HL-60 (cell line): ENCODE measurements around the gene CXCR2.
A peak's percentile ranks its signal among the peaks of the same experiment; 100 is the strongest.

ENCODE experiments used
- DNase-seq, 2 experiments: peaks; one replicate each; pipeline ENCODE4 v3.0.0-alpha.2; 2010 to 2020; ENCODE audit warnings: low read depth in 1 of 2, low spot score in 1 of 2
- H3K27ac ChIP-seq: fragments of 250-450 bp; sonication (Bioruptor Pico); replicated peaks from 2 replicates; pipeline ENCODE4 v1.5.1; 2020; ENCODE audit warnings: mild to moderate bottlenecking, moderate library complexity
- H3K27me3 ChIP-seq: fragments of 250-450 bp; sonication (Bioruptor Pico); 2 replicates; pipeline ENCODE4 v1.5.1; 2021; ENCODE audit warnings: mild to moderate bottlenecking, moderate library complexity; ENCODE audit not compliant: insufficient read depth, poor library complexity, severe bottlenecking
- H3K4me3 ChIP-seq: replicated peaks from 2 replicates; pipeline ENCODE4 v1.5.1; 2011; ENCODE audit warnings: mild to moderate bottlenecking, control low read depth, low read length; ENCODE audit not compliant: insufficient read depth
- CTCF ChIP-seq: IDR thresholded peaks from one replicate; pipeline ENCODE4 v1.5.1; 2011; ENCODE audit warnings: low read length, control low read depth, inconsistent platforms; ENCODE audit not compliant: insufficient read depth
- GABPA ChIP-seq: IDR thresholded peaks from 2 replicates; pipeline ENCODE4 v1.6.1; 2012; ENCODE audit warnings: low read depth
- POLR2AphosphoS5 ChIP-seq: IDR thresholded peaks from 2 replicates; pipeline ENCODE4 v1.6.1; 2012; ENCODE audit warnings: low read depth
- SPI1 ChIP-seq: IDR thresholded peaks from 2 replicates; pipeline ENCODE4 v1.6.1; 2012; ENCODE audit warnings: low read depth, mild to moderate bottlenecking, borderline replicate concordance
- TF ChIP-seq, protein P1 (sequence below): IDR thresholded peaks from 2 replicates; pipeline ENCODE4 v1.6.1; 2012; ENCODE audit warnings: low read depth; ENCODE audit not compliant: insufficient replicate concordance

CXCR2 gene

DNA sequence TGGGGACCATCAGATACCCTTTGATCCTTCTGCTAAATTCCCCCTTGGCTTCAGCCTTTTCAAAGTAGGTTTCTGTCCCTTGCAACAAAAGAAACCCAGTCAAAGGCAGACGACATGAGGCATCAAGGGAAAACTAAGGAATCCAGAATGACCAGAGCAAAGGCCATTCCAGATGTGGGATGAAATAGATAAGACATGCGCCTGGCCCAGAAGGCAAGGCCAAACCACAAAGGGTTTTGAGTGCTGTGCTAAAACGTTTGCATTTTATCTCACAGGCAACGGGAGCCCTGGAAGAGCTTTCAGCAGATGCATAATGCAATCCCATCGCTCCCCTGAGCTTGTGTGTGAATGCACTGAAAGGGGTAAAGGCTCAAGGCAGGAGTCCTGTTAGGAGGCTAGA lies 23.3 kb downstream of the CXCR2 start:
- Histone ChIP-seq H3K27me3 (no peaks in the 10 kb centered on the region), H3K4me3 (no peak overlapping the region), H3K27ac (no peak overlapping the region)
- TF ChIP-seq, protein P1, sequence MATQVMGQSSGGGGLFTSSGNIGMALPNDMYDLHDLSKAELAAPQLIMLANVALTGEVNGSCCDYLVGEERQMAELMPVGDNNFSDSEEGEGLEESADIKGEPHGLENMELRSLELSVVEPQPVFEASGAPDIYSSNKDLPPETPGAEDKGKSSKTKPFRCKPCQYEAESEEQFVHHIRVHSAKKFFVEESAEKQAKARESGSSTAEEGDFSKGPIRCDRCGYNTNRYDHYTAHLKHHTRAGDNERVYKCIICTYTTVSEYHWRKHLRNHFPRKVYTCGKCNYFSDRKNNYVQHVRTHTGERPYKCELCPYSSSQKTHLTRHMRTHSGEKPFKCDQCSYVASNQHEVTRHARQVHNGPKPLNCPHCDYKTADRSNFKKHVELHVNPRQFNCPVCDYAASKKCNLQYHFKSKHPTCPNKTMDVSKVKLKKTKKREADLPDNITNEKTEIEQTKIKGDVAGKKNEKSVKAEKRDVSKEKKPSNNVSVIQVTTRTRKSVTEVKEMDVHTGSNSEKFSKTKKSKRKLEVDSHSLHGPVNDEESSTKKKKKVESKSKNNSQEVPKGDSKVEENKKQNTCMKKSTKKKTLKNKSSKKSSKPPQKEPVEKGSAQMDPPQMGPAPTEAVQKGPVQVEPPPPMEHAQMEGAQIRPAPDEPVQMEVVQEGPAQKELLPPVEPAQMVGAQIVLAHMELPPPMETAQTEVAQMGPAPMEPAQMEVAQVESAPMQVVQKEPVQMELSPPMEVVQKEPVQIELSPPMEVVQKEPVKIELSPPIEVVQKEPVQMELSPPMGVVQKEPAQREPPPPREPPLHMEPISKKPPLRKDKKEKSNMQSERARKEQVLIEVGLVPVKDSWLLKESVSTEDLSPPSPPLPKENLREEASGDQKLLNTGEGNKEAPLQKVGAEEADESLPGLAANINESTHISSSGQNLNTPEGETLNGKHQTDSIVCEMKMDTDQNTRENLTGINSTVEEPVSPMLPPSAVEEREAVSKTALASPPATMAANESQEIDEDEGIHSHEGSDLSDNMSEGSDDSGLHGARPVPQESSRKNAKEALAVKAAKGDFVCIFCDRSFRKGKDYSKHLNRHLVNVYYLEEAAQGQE: no peak
- no peak for TF ChIP-seq POLR2AphosphoS5
- no peak for TF ChIP-seq GABPA
- no peak for TF ChIP-seq SPI1
- no peak for TF ChIP-seq CTCF
- DNase-seq: no peak

- TF ChIP-seq SPI1: peak; percentile 96
- TF ChIP-seq, protein P1: no peak
- no peak for TF ChIP-seq CTCF
- H3K4me3 ChIP-seq: no peak overlapping the region
- no peak for DNase-seq
- no peaks in the 10 kb centered on the region for H3K27me3 ChIP-seq
- H3K27ac ChIP-seq: no peak overlapping the region
Measured at GRCh38 chr2:218149848-218150440, 24.1 kb downstream of the CXCR2 start.

- H3K27ac ChIP-seq: no peak overlapping the region
- no peak overlapping the region for H3K4me3 ChIP-seq
- TF ChIP-seq POLR2AphosphoS5 (no peak), GABPA (no peak), CTCF (no peak), SPI1 (no peak)
- TF ChIP-seq, protein P1: no peak
- H3K27me3 ChIP-seq: no peaks in the 10 kb centered on the region
- DNase-seq: no peak
Measured at GRCh38 chr2:218152172-218152571, 26.3 kb downstream of the CXCR2 start.
